GM18858 (cell line): ENCODE results near the gene ZNF181.

Experiments
- ATAC-seq: cut with Tn5 transposase; IDR thresholded peaks from one replicate; pipeline ENCODE4 v1.9.1; 2021; ENCODE audit not compliant: unreplicated experiment

ZNF181 gene

GRCh38 chr19:34757441-34757840 lies 23.4 kb downstream of the ZNF181 start:
- ATAC-seq, result no peak

- ATAC-seq, result no peak
Measured at GRCh38 chr19:34759218-34759917, 25.3 kb downstream of the ZNF181 start.

- no peak for ATAC-seq
Measured at GRCh38 chr19:34766386-34766785, 32.3 kb downstream of the ZNF181 start.

- no peak for ATAC-seq
Measured at GRCh38 chr19:34767951-34768350, 33.9 kb downstream of the ZNF181 start.

- peak; percentile 91 for ATAC-seq
Measured at GRCh38 chr19:34772697-34773554, 38.9 kb downstream of the ZNF181 start, which contains the start of gene ZNF599. TSS of gene ZNF599 (minus strand) at chr19:34773215. CDS start at chr19:34772841, 374 bp downstream.

- no peak for ATAC-seq
Measured at GRCh38 chr19:34773555-34773864, 39.5 kb downstream of the ZNF181 start.

- no peak for ATAC-seq
Measured at GRCh38 chr19:34774857-34775256, 40.8 kb downstream of the ZNF181 start.

GRCh38 chr19:34778342-34778741 lies 44.3 kb downstream of the ZNF181 start:
- no peak for ATAC-seq

- ATAC-seq, result no peak
Measured at GRCh38 chr19:34779652-34780051, 45.6 kb downstream of the ZNF181 start.

GRCh38 chr19:34786236-34786635 lies 52.2 kb downstream of the ZNF181 start:
- ATAC-seq, result no peak

- ATAC-seq, result no peak
Measured at GRCh38 chr19:34787059-34787824, 53.2 kb downstream of the ZNF181 start.

GRCh38 chr19:34788074-34788473 lies 54.0 kb downstream of the ZNF181 start:
- ATAC-seq, result no peak

- ATAC-seq, result no peak
Measured at GRCh38 chr19:34793565-34793964, 59.5 kb downstream of the ZNF181 start.

- ATAC-seq, result no peak
Measured at GRCh38 chr19:34794066-34794960, 60.3 kb downstream of the ZNF181 start.
